HEK293 (cell line): Measurements from ENCODE around the gene MSLN.

Source experiments
- ATF2 ChIP-seq: fragments of 450-650 bp; formaldehyde crosslinking; IDR thresholded peaks from 2 replicates; pipeline ENCODE4 v1.5.1; 2016; ENCODE audit warnings: missing biosample characterization, missing genetic modification characterization, low read depth
- ELK4 ChIP-seq: IDR thresholded peaks from 2 replicates; pipeline ENCODE4 v1.6.1; 2011; ENCODE audit warnings: mild to moderate bottlenecking, low read depth, low read length, borderline replicate concordance
- FEZF1 ChIP-seq: fragments of 450-650 bp; formaldehyde crosslinking; IDR thresholded peaks from 2 replicates; pipeline ENCODE4 v1.5.1; 2016; ENCODE audit warnings: missing biosample characterization, missing genetic modification characterization
- GLIS2 ChIP-seq: fragments of 450-650 bp; formaldehyde crosslinking; IDR thresholded peaks from 2 replicates; pipeline ENCODE4 v1.5.1; 2016; ENCODE audit warnings: missing biosample characterization, missing genetic modification characterization
- KLF16 ChIP-seq: fragments of 450-650 bp; formaldehyde crosslinking; IDR thresholded peaks from 2 replicates; pipeline ENCODE4 v1.5.1; 2017; ENCODE audit warnings: missing biosample characterization, missing genetic modification characterization
- KLF17 ChIP-seq: fragments of 450-650 bp; formaldehyde crosslinking; IDR thresholded peaks from 2 replicates; pipeline ENCODE4 v1.5.1; 2016; ENCODE audit warnings: missing biosample characterization, missing genetic modification characterization
- SP2 ChIP-seq: fragments of 450-650 bp; formaldehyde crosslinking; IDR thresholded peaks from 2 replicates; pipeline ENCODE4 v1.5.1; 2016; ENCODE audit warnings: missing biosample characterization, missing genetic modification characterization
- SP3 ChIP-seq: fragments of 450-650 bp; formaldehyde crosslinking; IDR thresholded peaks from 2 replicates; pipeline ENCODE4 v1.5.1; 2016; ENCODE audit warnings: missing biosample characterization, missing genetic modification characterization
- TRIM28 ChIP-seq: IDR thresholded peaks from 2 replicates; pipeline ENCODE4 v1.6.1; 2011; ENCODE audit warnings: low read length, control low read depth, borderline replicate concordance
- ZBTB44 ChIP-seq: fragments of 450-650 bp; IDR thresholded peaks from 2 replicates; pipeline ENCODE4 v1.5.1; 2018; ENCODE audit warnings: missing biosample characterization, mild to moderate bottlenecking, missing genetic modification characterization
- ZBTB49 ChIP-seq: fragments of 450-650 bp; formaldehyde crosslinking; IDR thresholded peaks from 2 replicates; pipeline ENCODE4 v1.5.1; 2016; ENCODE audit warnings: missing biosample characterization, missing genetic modification characterization, low read depth
- ZFP69B ChIP-seq: fragments of 450-650 bp; formaldehyde crosslinking; IDR thresholded peaks from 2 replicates; pipeline ENCODE4 v1.5.1; 2016; ENCODE audit warnings: missing biosample characterization, missing genetic modification characterization
- ZNF138 ChIP-seq: fragments of 450-650 bp; formaldehyde crosslinking; IDR thresholded peaks from 2 replicates; pipeline ENCODE4 v1.5.1; 2016; ENCODE audit warnings: missing biosample characterization, missing genetic modification characterization, borderline replicate concordance
- ZNF155 ChIP-seq: fragments of 450-650 bp; formaldehyde crosslinking; IDR thresholded peaks from 2 replicates; pipeline ENCODE4 v1.5.1; 2016; ENCODE audit warnings: missing biosample characterization, missing genetic modification characterization
- ZNF169 ChIP-seq: fragments of 450-650 bp; formaldehyde crosslinking; IDR thresholded peaks from 2 replicates; pipeline ENCODE4 v1.5.1; 2016; ENCODE audit warnings: missing biosample characterization, missing genetic modification characterization
- ZNF2 ChIP-seq: fragments of 450-650 bp; formaldehyde crosslinking; IDR thresholded peaks from 2 replicates; pipeline ENCODE4 v1.5.1; 2016; ENCODE audit warnings: missing biosample characterization, missing genetic modification characterization
- ZNF223 ChIP-seq: fragments of 450-650 bp; formaldehyde crosslinking; IDR thresholded peaks from 2 replicates; pipeline ENCODE4 v1.5.1; 2016; ENCODE audit warnings: missing biosample characterization, missing genetic modification characterization
- ZNF24 ChIP-seq: fragments of 450-650 bp; formaldehyde crosslinking; IDR thresholded peaks from 2 replicates; pipeline ENCODE4 v1.5.1; 2016; ENCODE audit warnings: missing biosample characterization, missing genetic modification characterization
- ZNF341 ChIP-seq: fragments of 450-650 bp; formaldehyde crosslinking; IDR thresholded peaks from 2 replicates; pipeline ENCODE4; 2016; ENCODE audit warnings: low read depth, missing biosample characterization, missing genetic modification characterization
- ZNF404 ChIP-seq: fragments of 450-650 bp; formaldehyde crosslinking; IDR thresholded peaks from 2 replicates; pipeline ENCODE4 v1.5.1; 2017; ENCODE audit warnings: missing biosample characterization, missing genetic modification characterization
- ZNF416 ChIP-seq: fragments of 450-650 bp; formaldehyde crosslinking; IDR thresholded peaks from 2 replicates; pipeline ENCODE4 v1.5.1; 2016; ENCODE audit warnings: missing biosample characterization, missing genetic modification characterization
- ZNF426 ChIP-seq: fragments of 450-650 bp; formaldehyde crosslinking; IDR thresholded peaks from 2 replicates; pipeline ENCODE4 v1.5.1; 2017; ENCODE audit warnings: missing biosample characterization, missing genetic modification characterization, mild to moderate bottlenecking, inconsistent platforms, moderate library complexity
- ZNF473 ChIP-seq: fragments of 450-650 bp; formaldehyde crosslinking; IDR thresholded peaks from 2 replicates; pipeline ENCODE4 v1.5.1; 2017; ENCODE audit warnings: missing biosample characterization, missing genetic modification characterization
- ZNF501 ChIP-seq: fragments of 450-650 bp; formaldehyde crosslinking; IDR thresholded peaks from 2 replicates; pipeline ENCODE4 v1.5.1; 2016; ENCODE audit warnings: missing biosample characterization, missing genetic modification characterization
- ZNF514 ChIP-seq: fragments of 450-650 bp; formaldehyde crosslinking; IDR thresholded peaks from 2 replicates; pipeline ENCODE4 v1.5.1; 2016; ENCODE audit warnings: missing biosample characterization, missing genetic modification characterization
- ZNF621 ChIP-seq: fragments of 450-650 bp; formaldehyde crosslinking; IDR thresholded peaks from 2 replicates; pipeline ENCODE4 v1.5.1; 2017; ENCODE audit warnings: missing biosample characterization, missing genetic modification characterization
- ZNF664 ChIP-seq: fragments of 450-650 bp; formaldehyde crosslinking; IDR thresholded peaks from 2 replicates; pipeline ENCODE4 v1.5.1; 2016; ENCODE audit warnings: missing biosample characterization, missing genetic modification characterization
- ZNF776 ChIP-seq: fragments of 450-650 bp; formaldehyde crosslinking; IDR thresholded peaks from 2 replicates; pipeline ENCODE4 v1.5.0; 2017; ENCODE audit warnings: missing biosample characterization, missing genetic modification characterization, borderline replicate concordance
- ZNF785 ChIP-seq: fragments of 450-650 bp; formaldehyde crosslinking; IDR thresholded peaks from 2 replicates; pipeline ENCODE4 v1.5.1; 2016; ENCODE audit warnings: missing biosample characterization, missing genetic modification characterization
- ZSCAN16 ChIP-seq: fragments of 450-650 bp; formaldehyde crosslinking; IDR thresholded peaks from 2 replicates; pipeline ENCODE4 v1.5.1; 2016; ENCODE audit warnings: missing biosample characterization, missing genetic modification characterization
- TF ChIP-seq, protein P1 (sequence below): fragments of 450-650 bp; formaldehyde crosslinking; IDR thresholded peaks from 2 replicates; pipeline ENCODE4 v1.5.1; 2016; ENCODE audit warnings: missing biosample characterization, missing genetic modification characterization

MSLN gene

GRCh38 chr16:788399-789126 lies 28.0 kb downstream of the MSLN start, which contains the start of gene CHTF18 (continued):
- TF ChIP-seq ZNF514 (tag by site-specific recombination) (no peak), ZNF2 (tag by site-specific recombination) (0 out of 2 replicates have a peak, but pooled peaks have one; percentile 26), ZNF341 (tag by site-specific recombination) (peak; percentile 47; the same call in 1 of the 2 replicates), ZBTB49 (tag by site-specific recombination) (no peak), ZNF426 (tag by site-specific recombination) (no peak), ATF2 (tag by site-specific recombination) (no peak), ZNF621 (no peak), ZNF169 (tag by site-specific recombination) (no peak), ZNF473 (tag by site-specific recombination) (no peak), ZSCAN16 (tag by site-specific recombination) (no peak), ZNF664 (tag by site-specific recombination) (no peak), ZNF501 (0 out of 2 replicates have a peak, but pooled peaks have one; percentile 46), KLF17 (tag by site-specific recombination) (peak; percentile 91), ZBTB44 (no peak), ZNF785 (no peak; the same call in 1 of the 2 replicates), ZNF138 (tag by site-specific recombination) (no peak), ZNF24 (tag by site-specific recombination) (no peak), ZNF776 (no peak), GLIS2 (tag by site-specific recombination) (peak; percentile 91), ZNF404 (tag by site-specific recombination) (no peak), ZNF155 (tag by site-specific recombination) (no peak), ZFP69B (peak; percentile 46; the same call in 1 of the 2 replicates), TRIM28 (no peak), FEZF1 (tag by site-specific recombination) (no peak), ZNF223 (tag by site-specific recombination) (no peak), SP3 (tag by site-specific recombination) (peak; percentile 69), ELK4 (no peak), SP2 (tag by site-specific recombination) (peak; percentile 64), ZNF416 (no peak), KLF16 (tag by site-specific recombination) (peak; percentile 85; the same call in 1 of the 2 replicates)
- TF ChIP-seq, protein P1, sequence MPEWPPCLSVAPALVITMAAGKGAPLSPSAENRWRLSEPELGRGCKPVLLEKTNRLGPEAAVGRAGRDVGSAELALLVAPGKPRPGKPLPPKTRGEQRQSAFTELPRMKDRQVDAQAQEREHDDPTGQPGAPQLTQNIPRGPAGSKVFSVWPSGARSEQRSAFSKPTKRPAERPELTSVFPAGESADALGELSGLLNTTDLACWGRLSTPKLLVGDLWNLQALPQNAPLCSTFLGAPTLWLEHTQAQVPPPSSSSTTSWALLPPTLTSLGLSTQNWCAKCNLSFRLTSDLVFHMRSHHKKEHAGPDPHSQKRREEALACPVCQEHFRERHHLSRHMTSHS (tag by site-specific recombination): no peak
